Endodermal cell (in vitro differentiated cells): ENCODE results near the gene BBIP1. TPM values are rescaled to one million over a fixed set of nuclear protein-coding genes. Genes with fewer than 3 reads are reported as not detected.

Source experiments
- DNase-seq: peaks from one replicate; pipeline ENCODE4 v3.0.0-alpha.2; 2017
- H3K27ac ChIP-seq: 2 replicates; pipeline ENCODE4 v1.5.1; 2013; ENCODE audit warnings: mild to moderate bottlenecking, low read depth, low read length, moderate library complexity
- H3K27me3 ChIP-seq: 2 replicates; pipeline ENCODE4 v1.6.1; 2013; ENCODE audit warnings: mild to moderate bottlenecking, low read length, moderate library complexity; ENCODE audit not compliant: insufficient read depth, control insufficient read depth, poor library complexity, severe bottlenecking
- H3K36me3 ChIP-seq: 2 replicates; pipeline ENCODE4 v1.7.0; 2013; ENCODE audit warnings: mild to moderate bottlenecking, low read length, moderate library complexity; ENCODE audit not compliant: control insufficient read depth, insufficient read depth
- H3K4me1 ChIP-seq: one replicate; pipeline ENCODE4 v1.7.0; 2013; ENCODE audit warnings: low read length; ENCODE audit not compliant: control insufficient read depth, insufficient read depth
- H3K4me3 ChIP-seq: 2 replicates; pipeline ENCODE4 v1.5.1; 2013; ENCODE audit warnings: mild to moderate bottlenecking, low read length, moderate library complexity
- H3K9ac ChIP-seq: 2 replicates; pipeline ENCODE4 v1.6.1; 2013; ENCODE audit warnings: mild to moderate bottlenecking, low read length, moderate library complexity; ENCODE audit not compliant: poor library complexity, severe bottlenecking; ENCODE audit errors: extremely low read depth
- H3K9me3 ChIP-seq: 2 replicates; pipeline ENCODE4 v1.6.1; 2013; ENCODE audit warnings: mild to moderate bottlenecking, low read length, moderate library complexity; ENCODE audit not compliant: control insufficient read depth
- H3K27ac Mint-ChIP-seq: 2 replicates; pipeline ENCODE4 v1.8.0; 2020; ENCODE audit warnings: mixed read lengths
- H3K27me3 Mint-ChIP-seq: 2 replicates; pipeline ENCODE4 v1.8.0; 2021; ENCODE audit warnings: mild to moderate bottlenecking, mixed read lengths; ENCODE audit not compliant: insufficient read depth
- H3K36me3 Mint-ChIP-seq: 2 replicates; pipeline ENCODE4 v1.8.0; 2020; ENCODE audit warnings: low read depth, mixed read lengths
- H3K4me1 Mint-ChIP-seq: 2 replicates; pipeline ENCODE4 v1.8.0; 2020; ENCODE audit warnings: mixed read lengths
- H3K4me3 Mint-ChIP-seq: 2 replicates; pipeline ENCODE4 v1.8.0; 2020; ENCODE audit warnings: mild to moderate bottlenecking, moderate library complexity, mixed read lengths
- H3K9me3 Mint-ChIP-seq: 2 replicates; pipeline ENCODE4 v1.8.0; 2020; ENCODE audit warnings: mild to moderate bottlenecking, mixed read lengths
- CTCF ChIP-seq: fragments of 200-600 bp; sonication (generic); conservative IDR thresholded peaks from 2 replicates; pipeline ENCODE4 v1.5.0; 2021; ENCODE audit warnings: antibody characterized with exemption, mild to moderate bottlenecking
- WGBS, 2 experiments: methylation state at CpG; one replicate each; pipeline versions ENCODE4 v1.1.5 to v1.1.7; 2013; ENCODE audit warnings: missing lambda C conversion rate in 2 of 2, mixed read lengths in 1 of 2; ENCODE audit not compliant: insufficient coverage in 1 of 2, insufficient read length in 1 of 2; 5-methylcytosine and 5-hydroxymethylcytosine counted together
- total RNA-seq, 2 donors: library from RNA; stranded (reverse); fragmentation: NEBNext Ultra II Directional in 1 of 2; extraction: Animal tissue kit (Norgen Biotek cat#: 25700) in 1 of 2; gene quantifications; 2 replicates in 1 of 2; 3 replicates in 1 of 2; pipeline ENCODE4 v1.2.1, GENCODE V29; 2021

The BBIP1 gene
- total RNA-seq, 2 donors from 2014 or later, result 27.6 to 32.8 TPM

- DNase-seq, result no peak
- Histone ChIP-seq H3K27ac (no peak overlapping the region), H3K36me3 (no peaks in the 10 kb centered on the region), H3K9ac (no peak overlapping the region), H3K4me3 (no peak overlapping the region), H3K4me1 (peaks cover 11% of the 10 kb centered on the region), H3K27me3 (peaks cover 24% of the 10 kb centered on the region), H3K9me3 (peaks cover 14% of the 10 kb centered on the region)
- H3K4me1 Mint-ChIP-seq, result peaks cover 17% of the 10 kb centered on the region
- no peak for TF ChIP-seq CTCF
- no peak overlapping the region for H3K4me3 Mint-ChIP-seq
- H3K36me3 Mint-ChIP-seq, result no peaks in the 10 kb centered on the region
- peaks cover 27% of the 10 kb centered on the region for H3K27me3 Mint-ChIP-seq
- peaks cover 15% of the 10 kb centered on the region for H3K9me3 Mint-ChIP-seq
- no peak overlapping the region for H3K27ac Mint-ChIP-seq
These were observed 64.9 kb downstream of the BBIP1 start for GRCh38 chr10:110853921-110854605.

GRCh38 chr10:110852947-110853346 lies 66.0 kb downstream of the BBIP1 start:
- Mint-ChIP-seq H3K4me3 (no peak overlapping the region), H3K27ac (no peak overlapping the region), H3K4me1 (peaks cover 10% of the 10 kb centered on the region), H3K27me3 (peaks cover 27% of the 10 kb centered on the region), H3K36me3 (no peaks in the 10 kb centered on the region), H3K9me3 (peaks cover 15% of the 10 kb centered on the region)
- Histone ChIP-seq H3K4me1 (peaks cover 5% of the 10 kb centered on the region), H3K4me3 (no peak overlapping the region), H3K9me3 (peaks cover 14% of the 10 kb centered on the region), H3K9ac (no peak overlapping the region), H3K27ac (no peak overlapping the region), H3K27me3 (peaks cover 24% of the 10 kb centered on the region), H3K36me3 (no peaks in the 10 kb centered on the region)
- no peak for TF ChIP-seq CTCF
- DNase-seq, result peak; percentile 17
- 88 to 95% methylated on average over 4 of the region's 4 CpGs for WGBS, 2 experiments

- Histone ChIP-seq H3K27me3 (peaks cover 24% of the 10 kb centered on the region), H3K9ac (no peak overlapping the region), H3K27ac (no peak overlapping the region), H3K9me3 (peaks cover 14% of the 10 kb centered on the region), H3K36me3 (no peaks in the 10 kb centered on the region), H3K4me1 (peaks cover 3% of the 10 kb centered on the region), H3K4me3 (no peak overlapping the region)
- Mint-ChIP-seq H3K9me3 (peaks cover 15% of the 10 kb centered on the region), H3K27me3 (peaks cover 27% of the 10 kb centered on the region), H3K36me3 (no peaks in the 10 kb centered on the region), H3K27ac (no peak overlapping the region), H3K4me3 (no peak overlapping the region), H3K4me1 (peaks cover 4% of the 10 kb centered on the region)
- TF ChIP-seq CTCF, result no peak
- DNase-seq, result peak; percentile 53
- 73 to 77% methylated on average over 7 of the region's 7 CpGs for WGBS, 2 experiments
These were observed 66.6 kb downstream of the BBIP1 start for GRCh38 chr10:110852255-110852896.
